Suprapubic skin (tissue), 4 donors: ENCODE data around the gene PSPH.
"Not testable (repeated sequence)": the region's sequence is repeated elsewhere in the genome, so short reads cannot be mapped to it uniquely, and the experiment has no call there.

Experiments used
- EP300 ChIP-seq: sonication (generic); formaldehyde crosslinking; IDR thresholded peaks from one replicate; pipeline ENCODE4 v1.6.1; 2017; ENCODE audit warnings: antibody characterized with exemption
- POLR2A ChIP-seq, 2 donors: fragments of 450-650 bp; IDR thresholded peaks; one replicate each; pipeline ENCODE4 v1.6.1; 2017; ENCODE audit warnings: antibody characterized with exemption in 2 of 2, mild to moderate bottlenecking in 2 of 2, moderate library complexity in 2 of 2
- POLR2AphosphoS5 ChIP-seq, 3 donors: sonication (generic); formaldehyde crosslinking; IDR thresholded peaks; one replicate each; pipeline ENCODE4 v1.6.1; 2017; ENCODE audit warnings: antibody characterized with exemption in 3 of 3
- TF ChIP-seq, protein P1 (sequence below), 2 donors: fragments of 200-600 bp in 1 of 2; fragments of 450-650 bp in 1 of 2; sonication (generic) in 1 of 2; IDR thresholded peaks; one replicate each; pipeline ENCODE4 v1.5.1; 2016 to 2019; ENCODE audit warnings: antibody characterized with exemption in 2 of 2, mild to moderate bottlenecking in 1 of 2, moderate library complexity in 1 of 2

DNA sequence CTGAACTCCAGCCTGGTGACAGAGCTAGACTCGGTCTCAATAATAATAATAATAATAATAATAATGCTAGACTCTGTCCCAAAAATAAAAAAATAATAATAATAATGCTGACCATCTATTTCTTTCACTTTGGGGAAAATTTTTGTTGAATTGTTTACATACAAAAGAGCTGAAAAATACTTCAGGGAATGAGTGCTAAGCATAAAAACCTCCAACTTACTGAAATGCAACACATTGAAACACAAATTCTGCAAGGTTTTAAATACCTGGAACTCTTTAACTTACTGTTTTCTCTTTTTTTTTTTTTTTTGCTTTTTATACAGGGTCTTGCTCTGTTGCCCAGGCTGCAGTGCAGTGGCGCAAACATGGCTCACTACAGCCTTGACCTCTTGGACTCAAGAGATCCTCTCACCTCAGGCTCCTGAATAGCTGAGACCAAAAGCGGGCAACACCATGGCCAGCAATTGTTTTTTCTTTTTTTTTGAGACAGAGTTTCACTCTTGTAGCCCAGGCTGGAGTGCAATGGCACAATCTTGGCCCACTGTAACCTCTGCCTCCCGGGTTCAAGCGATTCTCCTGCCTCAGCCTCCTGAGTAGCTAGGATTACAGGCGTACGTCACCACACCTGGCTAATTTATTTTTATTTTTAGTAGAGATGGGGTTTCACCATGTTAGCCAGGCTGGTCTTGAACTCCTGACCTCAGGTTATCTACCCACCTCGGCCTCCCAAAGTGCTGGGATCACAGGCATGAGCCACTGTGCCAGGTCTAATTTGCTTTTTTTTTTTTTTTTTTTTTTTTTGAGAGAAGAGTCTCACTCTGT lies 47.2 kb upstream of the PSPH start:
- TF ChIP-seq, protein P1, sequence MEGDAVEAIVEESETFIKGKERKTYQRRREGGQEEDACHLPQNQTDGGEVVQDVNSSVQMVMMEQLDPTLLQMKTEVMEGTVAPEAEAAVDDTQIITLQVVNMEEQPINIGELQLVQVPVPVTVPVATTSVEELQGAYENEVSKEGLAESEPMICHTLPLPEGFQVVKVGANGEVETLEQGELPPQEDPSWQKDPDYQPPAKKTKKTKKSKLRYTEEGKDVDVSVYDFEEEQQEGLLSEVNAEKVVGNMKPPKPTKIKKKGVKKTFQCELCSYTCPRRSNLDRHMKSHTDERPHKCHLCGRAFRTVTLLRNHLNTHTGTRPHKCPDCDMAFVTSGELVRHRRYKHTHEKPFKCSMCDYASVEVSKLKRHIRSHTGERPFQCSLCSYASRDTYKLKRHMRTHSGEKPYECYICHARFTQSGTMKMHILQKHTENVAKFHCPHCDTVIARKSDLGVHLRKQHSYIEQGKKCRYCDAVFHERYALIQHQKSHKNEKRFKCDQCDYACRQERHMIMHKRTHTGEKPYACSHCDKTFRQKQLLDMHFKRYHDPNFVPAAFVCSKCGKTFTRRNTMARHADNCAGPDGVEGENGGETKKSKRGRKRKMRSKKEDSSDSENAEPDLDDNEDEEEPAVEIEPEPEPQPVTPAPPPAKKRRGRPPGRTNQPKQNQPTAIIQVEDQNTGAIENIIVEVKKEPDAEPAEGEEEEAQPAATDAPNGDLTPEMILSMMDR (IDR thresholded peaks at IDR 0.05): not testable (repeated sequence)
- TF ChIP-seq EP300; POLR2A (IDR thresholded peaks at IDR 0.05); POLR2AphosphoS5 (IDR thresholded peaks at IDR 0.05): not testable (repeated sequence)
